HepG2 (cell line): ENCODE measurements around the gene SRSF10. TPM values are rescaled to one million over a fixed set of nuclear protein-coding genes. Genes with fewer than 3 reads are reported as not detected.

Experiments used
- ARID4A ChIP-seq: sonication (generic); formaldehyde crosslinking; IDR thresholded peaks from 2 replicates; pipeline ENCODE4 v1.5.0; 2020; ENCODE audit warnings: mild to moderate bottlenecking, missing genetic modification reagents, borderline replicate concordance
- ATF3 ChIP-seq: sonication (generic); formaldehyde crosslinking; IDR thresholded peaks from 2 replicates; pipeline ENCODE4 v1.4.0; 2020; ENCODE audit warnings: missing genetic modification reagents
- CBFB ChIP-seq: sonication (generic); formaldehyde crosslinking; IDR thresholded peaks from 2 replicates; pipeline ENCODE4 v1.4.0; 2020; ENCODE audit warnings: missing genetic modification reagents
- CEBPG ChIP-seq: IDR thresholded peaks from 2 replicates; pipeline ENCODE4 v1.6.1; 2016
- ETS1 ChIP-seq: sonication (generic); formaldehyde crosslinking; IDR thresholded peaks from 2 replicates; pipeline ENCODE4 v1.4.0; 2020; ENCODE audit warnings: missing genetic modification reagents
- FOSL1 ChIP-seq: sonication (generic); formaldehyde crosslinking; IDR thresholded peaks from 2 replicates; pipeline ENCODE4 v1.9.0; 2021; ENCODE audit warnings: missing genetic modification reagents, borderline replicate concordance
- HNRNPH1 ChIP-seq: fragments of 200-400 bp; formaldehyde crosslinking; optimal IDR thresholded peaks from 2 replicates; pipeline ENCODE3; 2017; ENCODE audit warnings: mild to moderate bottlenecking, low read depth, low read length
- IKZF4 ChIP-seq: sonication (generic); formaldehyde crosslinking; IDR thresholded peaks from 2 replicates; pipeline ENCODE4 v1.5.1; 2020; ENCODE audit warnings: borderline replicate concordance, mild to moderate bottlenecking, low read depth, missing genetic modification reagents; ENCODE audit errors: not compliant biosample characterization
- MIER3 ChIP-seq: IDR thresholded peaks from 2 replicates; pipeline ENCODE4 v1.6.1; 2016; ENCODE audit warnings: missing compliant biosample characterization, borderline replicate concordance
- SRSF1 ChIP-seq: fragments of 200-400 bp; formaldehyde crosslinking; optimal IDR thresholded peaks from 2 replicates; pipeline ENCODE3; 2017; ENCODE audit warnings: mild to moderate bottlenecking, low read depth, low read length, moderate library complexity
- SRSF4 ChIP-seq: fragments of 200-400 bp; formaldehyde crosslinking; IDR thresholded peaks from one replicate; pipeline ENCODE4 v1.6.1; 2018; ENCODE audit warnings: mild to moderate bottlenecking, low read depth, low read length, moderate library complexity; ENCODE audit not compliant: poor library complexity, severe bottlenecking
- TOPORS ChIP-seq: sonication (generic); formaldehyde crosslinking; IDR thresholded peaks from 2 replicates; pipeline ENCODE4 v1.8.0; 2023; ENCODE audit warnings: mild to moderate bottlenecking, missing genetic modification reagents
- WIZ ChIP-seq: sonication (generic); formaldehyde crosslinking; IDR thresholded peaks from 2 replicates; pipeline ENCODE4 v1.5.1; 2020; ENCODE audit warnings: mild to moderate bottlenecking, missing genetic modification reagents
- ZFAT ChIP-seq: sonication (generic); formaldehyde crosslinking; conservative IDR thresholded peaks from 2 replicates; pipeline ENCODE4 v1.8.1; 2023; ENCODE audit warnings: missing genetic modification reagents, inconsistent platforms
- ZNF142 ChIP-seq: sonication (generic); formaldehyde crosslinking; IDR thresholded peaks from 2 replicates; pipeline ENCODE4 v1.4.0; 2020; ENCODE audit warnings: missing genetic modification reagents
- ZNF431 ChIP-seq: sonication (generic); formaldehyde crosslinking; IDR thresholded peaks from 2 replicates; pipeline ENCODE4 v1.9.0; 2022; ENCODE audit warnings: missing genetic modification reagents, low read depth, mild to moderate bottlenecking, borderline replicate concordance
- ZNF644 ChIP-seq: IDR thresholded peaks from 2 replicates; pipeline ENCODE4 v1.6.1; 2016; ENCODE audit warnings: low read depth
- polyA plus RNA-seq, 8 experiments: library from polyadenylated mRNA; depleted of rRNA in 3 of 8; stranded (reverse) in 7 of 8; unstranded in 1 of 8; fragments of >200 nt; fragmentation: Illumina TruSeq in 4 of 8; extraction: Trizol in 4 of 8; gene quantifications; 2 replicates each; pipeline versions ENCODE4 v1.2.1 to v1.2.3, GENCODE V29; 2011 to 2016; ENCODE audit warnings: low read depth in 4 of 8, missing spikeins in 1 of 8, mixed read lengths in 1 of 8; ENCODE audit not compliant: insufficient read depth in 1 of 8
- total RNA-seq, 5 experiments: library from RNA; depleted of rRNA; stranded (reverse); fragments of >200 nt; fragmentation: Illumina TruSeq; extraction: Trizol; gene quantifications; 2 replicates each; pipeline ENCODE4 v1.2.3, GENCODE V29; 2016; ENCODE audit warnings: low read depth in 1 of 5

The SRSF10 gene
- total and polyA plus RNA-seq, 2 of the 13 experiments (the other 11 are each of a cell fraction or from before 2014, with no cell fraction given): 126 to 186 TPM

GRCh38 chr1:23979881-23980727, at the start of gene SRSF10 (continued):
- peak; percentile 47; the same call in 1 of the 2 replicates for TF ChIP-seq WIZ (CRISPR knock-in tag)
- TF ChIP-seq TOPORS (CRISPR knock-in tag): peak; percentile 47; the same call in 1 of the 2 replicates
- TF ChIP-seq FOSL1 (CRISPR knock-in tag): no peak
- no peak for TF ChIP-seq SRSF4
- peak; percentile 90 for TF ChIP-seq IKZF4 (CRISPR knock-in tag)
- peak; percentile 99 for TF ChIP-seq ZNF431
- peak; percentile 79; the same call in 1 of the 2 replicates for TF ChIP-seq ZNF142 (CRISPR knock-in tag)
- peak; percentile 19; the same call in 1 of the 2 replicates for TF ChIP-seq MIER3 (CRISPR knock-in tag)
- TF ChIP-seq SRSF1: peak; percentile 98
- peak; percentile 71 for TF ChIP-seq CBFB
- no peak for TF ChIP-seq ZNF644 (CRISPR knock-in tag)
- no peak for TF ChIP-seq HNRNPH1
- TF ChIP-seq ZFAT: no peak
- TF ChIP-seq CEBPG: no peak; the same call in 1 of the 2 replicates
- TF ChIP-seq ARID4A (CRISPR knock-in tag): peak; percentile 82; the same call in 1 of the 2 replicates
- no peak for TF ChIP-seq ETS1
- TF ChIP-seq ATF3 (CRISPR knock-in tag): no peak
